ENCODE results near the gene CCDC149.

Gene CCDC149

GRCh38 chr4:24763631-24764297, 149.1 kb downstream of the CCDC149 start:
- DNase-seq (ENCODE audit: low read depth) = peak; percentile 53
- TF ChIP-seq CTCF (IDR thresholded peaks at IDR 0.05; ENCODE audit: low read length, missing control alignments) = no peak
- no peak overlapping the region for H3K4me3 ChIP-seq (replicated peaks; ENCODE audit: low read depth, low read length)
